ENCODE measurements around the gene EMSY.

EMSY gene

GRCh38 chr11:76526878-76527277, 82.1 kb downstream of the EMSY start:
- no peak for DNase-seq (ENCODE audit: insufficient read length)
- TF ChIP-seq TAF1 (IDR thresholded peaks at IDR 0.05; ENCODE audit: borderline replicate concordance, low read depth, low read length) (no peak), POLR2A (IDR thresholded peaks at IDR 0.05; ENCODE audit: low read depth, low read length) (no peak), POLR2AphosphoS5 (IDR thresholded peaks at IDR 0.05; ENCODE audit: low read depth, low read length) (no peak)
- FAIRE-seq = no peak

DNA sequence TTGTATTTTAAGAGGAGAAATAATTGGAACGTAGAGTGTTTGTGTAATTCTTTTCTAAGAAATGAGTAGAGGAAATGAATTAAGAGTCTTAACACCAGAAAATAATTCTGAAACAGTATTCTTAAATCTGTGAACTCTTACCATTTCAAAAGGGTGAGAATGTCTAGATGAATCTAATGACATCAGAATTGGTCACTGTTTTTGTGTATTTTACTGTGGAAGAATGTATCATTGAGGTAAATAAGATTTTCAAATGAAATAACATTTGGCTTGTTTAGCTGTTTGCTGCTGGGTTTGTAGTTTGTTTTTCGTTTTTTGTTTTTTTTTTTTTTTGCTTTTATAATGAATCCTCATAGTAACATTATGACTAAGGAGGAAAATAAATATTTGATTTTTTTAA, 97.6 kb downstream of the EMSY start:
- TF ChIP-seq POLR2AphosphoS5 (IDR thresholded peaks at IDR 0.05; ENCODE audit: low read depth, low read length) (no peak), POLR2A (IDR thresholded peaks at IDR 0.05; ENCODE audit: low read depth, low read length) (no peak), TAF1 (IDR thresholded peaks at IDR 0.05; ENCODE audit: borderline replicate concordance, low read depth, low read length) (no peak)
- FAIRE-seq = no peak
- DNase-seq (ENCODE audit: insufficient read length) = no peak

DNA sequence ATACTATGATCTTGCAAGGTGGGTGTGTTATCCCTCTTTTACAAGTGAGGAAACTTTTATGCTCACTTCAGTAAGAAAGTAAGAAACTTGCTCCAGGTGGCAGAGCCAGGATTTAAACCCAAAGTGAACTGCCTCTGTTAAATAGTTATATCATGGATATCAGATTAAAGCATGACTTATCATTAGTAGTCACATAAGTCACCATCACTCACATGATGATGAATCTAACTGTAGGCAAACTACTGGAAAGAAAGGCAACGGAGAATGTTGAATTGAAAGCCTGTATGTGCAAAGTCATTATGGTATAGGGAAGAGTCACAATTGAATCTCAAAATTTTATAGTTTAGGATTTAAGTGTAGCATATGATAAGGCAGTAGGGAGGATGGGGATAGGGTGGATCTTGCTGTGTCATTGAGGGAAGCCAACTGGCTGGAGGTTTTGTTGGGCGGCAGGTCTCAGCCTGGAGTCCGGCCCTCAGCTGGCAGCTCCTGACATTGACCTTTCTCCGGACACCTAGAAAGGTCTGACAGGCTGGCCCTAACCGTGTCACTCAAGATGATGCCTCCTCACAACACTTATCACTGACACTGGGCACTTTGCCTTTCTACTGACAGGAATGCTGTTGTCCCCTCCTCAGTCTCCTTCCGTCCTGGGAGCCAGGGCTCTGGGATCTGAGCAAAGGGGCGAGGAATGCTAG, 98.3 kb downstream of the EMSY start:
- FAIRE-seq (no peak), DNase-seq (ENCODE audit: insufficient read length) (no peak)
- TF ChIP-seq TAF1 (IDR thresholded peaks at IDR 0.05; ENCODE audit: borderline replicate concordance, low read depth, low read length) = no peak
- TF ChIP-seq POLR2AphosphoS5 (IDR thresholded peaks at IDR 0.05; ENCODE audit: low read depth, low read length) = no peak
- TF ChIP-seq POLR2A (IDR thresholded peaks at IDR 0.05; ENCODE audit: low read depth, low read length) = no peak

DNA sequence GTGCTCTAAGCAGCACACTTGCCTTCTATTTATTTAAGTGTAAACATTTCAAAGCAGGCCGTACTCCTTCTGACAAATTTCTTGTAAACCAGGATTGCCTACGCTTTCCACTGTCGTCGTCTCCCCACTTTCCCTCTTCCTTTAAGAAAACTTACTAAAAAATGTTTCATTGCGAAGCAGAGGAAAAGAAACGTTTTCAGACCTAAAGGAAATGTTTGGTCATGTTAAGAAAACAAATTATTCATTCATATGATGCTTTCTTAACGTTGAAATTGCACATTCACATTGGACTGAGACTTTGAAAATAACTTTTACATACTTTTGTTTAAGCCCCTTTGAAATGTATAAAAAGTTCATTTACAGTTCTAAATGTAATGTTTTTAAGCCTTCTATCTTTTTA, 106.0 kb downstream of the EMSY start:
- TF ChIP-seq POLR2A (IDR thresholded peaks at IDR 0.05; ENCODE audit: low read depth, low read length) = no peak
- TF ChIP-seq POLR2AphosphoS5 (IDR thresholded peaks at IDR 0.05; ENCODE audit: low read depth, low read length) = no peak
- TF ChIP-seq TAF1 (IDR thresholded peaks at IDR 0.05; ENCODE audit: borderline replicate concordance, low read depth, low read length) = no peak
- no peak for FAIRE-seq
- DNase-seq (ENCODE audit: insufficient read length) = no peak

- FAIRE-seq (no peak), DNase-seq (ENCODE audit: insufficient read length) (no peak)
- no peak for TF ChIP-seq POLR2A (IDR thresholded peaks at IDR 0.05; ENCODE audit: low read depth, low read length)
- TF ChIP-seq POLR2AphosphoS5 (IDR thresholded peaks at IDR 0.05; ENCODE audit: low read depth, low read length) = no peak
- TF ChIP-seq TAF1 (IDR thresholded peaks at IDR 0.05; ENCODE audit: borderline replicate concordance, low read depth, low read length) = no peak
These were observed 106.6 kb downstream of the EMSY start for GRCh38 chr11:76551400-76551799.

GRCh38 chr11:76552987-76553386, 108.2 kb downstream of the EMSY start:
- no peak for TF ChIP-seq POLR2A (IDR thresholded peaks at IDR 0.05; ENCODE audit: low read depth, low read length)
- no peak for TF ChIP-seq POLR2AphosphoS5 (IDR thresholded peaks at IDR 0.05; ENCODE audit: low read depth, low read length)
- TF ChIP-seq TAF1 (IDR thresholded peaks at IDR 0.05; ENCODE audit: borderline replicate concordance, low read depth, low read length) = no peak
- DNase-seq (ENCODE audit: insufficient read length) (no peak), FAIRE-seq (peak; percentile 30)

DNA sequence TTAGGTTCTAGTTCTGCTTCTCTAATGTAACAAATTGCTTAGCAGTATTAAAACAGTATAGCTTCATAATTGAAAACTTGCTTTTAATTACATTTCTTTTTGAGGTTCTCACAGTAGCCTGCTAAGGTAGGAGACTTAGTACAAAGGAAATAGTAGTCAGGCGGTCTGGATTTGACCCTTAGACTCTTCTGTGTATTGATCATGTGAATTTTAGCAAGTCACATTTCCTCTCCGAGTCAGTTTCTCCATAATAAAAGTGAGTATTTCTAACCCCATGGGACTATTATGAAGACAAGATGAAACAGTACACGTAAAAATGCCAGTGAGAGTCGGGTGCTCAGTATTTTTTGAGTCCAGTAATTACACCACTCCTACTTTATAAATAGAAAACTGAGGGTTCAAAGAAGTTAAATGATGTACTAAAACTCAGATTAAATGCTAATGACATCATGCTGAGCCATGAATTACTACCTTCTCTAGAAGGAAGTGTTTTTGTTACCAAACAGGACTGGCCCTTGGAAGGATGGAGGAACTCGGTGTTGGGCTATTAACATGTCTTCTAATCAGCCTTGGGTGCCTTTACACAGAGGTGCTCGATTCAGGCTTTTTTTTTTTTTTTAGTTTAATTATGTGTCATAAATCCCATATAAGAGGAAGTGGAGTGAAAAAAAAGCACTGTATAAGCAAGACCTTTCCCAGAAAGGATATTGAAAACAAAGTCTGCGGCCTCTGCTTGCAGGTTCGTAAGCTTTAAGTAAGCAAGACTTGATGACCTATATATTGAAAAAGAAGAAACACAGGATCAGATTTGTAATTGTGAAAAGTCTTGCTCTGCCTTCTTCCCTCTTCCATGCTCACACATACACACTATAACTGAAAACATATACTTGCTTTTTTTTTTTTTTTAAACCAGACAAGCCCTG, 109.0 kb downstream of the EMSY start:
- FAIRE-seq (no peak), DNase-seq (ENCODE audit: insufficient read length) (no peak)
- TF ChIP-seq POLR2A (IDR thresholded peaks at IDR 0.05; ENCODE audit: low read depth, low read length) (no peak), POLR2AphosphoS5 (IDR thresholded peaks at IDR 0.05; ENCODE audit: low read depth, low read length) (no peak), TAF1 (IDR thresholded peaks at IDR 0.05; ENCODE audit: borderline replicate concordance, low read depth, low read length) (no peak)

- TF ChIP-seq POLR2AphosphoS5 (IDR thresholded peaks at IDR 0.05; ENCODE audit: low read depth, low read length) (no peak), POLR2A (IDR thresholded peaks at IDR 0.05; ENCODE audit: low read depth, low read length) (no peak), TAF1 (IDR thresholded peaks at IDR 0.05; ENCODE audit: borderline replicate concordance, low read depth, low read length) (no peak)
- DNase-seq (ENCODE audit: insufficient read length) (no peak), FAIRE-seq (no peak)
These were observed 109.9 kb downstream of the EMSY start for GRCh38 chr11:76554767-76555166.

- TF ChIP-seq POLR2A (IDR thresholded peaks at IDR 0.05; ENCODE audit: low read depth, low read length) (no peak), POLR2AphosphoS5 (IDR thresholded peaks at IDR 0.05; ENCODE audit: low read depth, low read length) (no peak), TAF1 (IDR thresholded peaks at IDR 0.05; ENCODE audit: borderline replicate concordance, low read depth, low read length) (no peak)
- FAIRE-seq (no peak), DNase-seq (ENCODE audit: insufficient read length) (no peak)
These were observed 112.6 kb downstream of the EMSY start for GRCh38 chr11:76557466-76557865.

DNA sequence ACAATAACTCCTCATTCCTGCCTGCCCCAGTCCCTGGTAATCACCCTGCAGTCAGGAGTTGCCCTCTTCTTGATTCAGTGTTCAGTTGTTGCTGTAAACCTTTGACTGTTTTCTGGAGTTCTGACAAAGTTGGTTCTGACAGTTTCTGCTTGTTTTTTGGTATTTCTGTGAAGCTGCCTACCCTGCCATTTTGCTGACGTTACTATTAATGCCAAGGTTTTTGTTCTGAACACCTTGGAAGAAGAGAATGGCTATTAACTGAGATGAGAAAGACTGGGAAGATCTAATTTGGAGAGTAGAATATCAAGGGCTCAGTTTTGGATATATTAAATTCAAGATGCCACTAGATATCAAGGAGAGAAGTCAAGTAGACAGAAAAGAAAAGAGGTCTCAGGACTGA, 113.7 kb downstream of the EMSY start:
- FAIRE-seq (no peak), DNase-seq (ENCODE audit: insufficient read length) (no peak)
- TF ChIP-seq TAF1 (IDR thresholded peaks at IDR 0.05; ENCODE audit: borderline replicate concordance, low read depth, low read length) (no peak), POLR2A (IDR thresholded peaks at IDR 0.05; ENCODE audit: low read depth, low read length) (no peak), POLR2AphosphoS5 (IDR thresholded peaks at IDR 0.05; ENCODE audit: low read depth, low read length) (no peak)

DNA sequence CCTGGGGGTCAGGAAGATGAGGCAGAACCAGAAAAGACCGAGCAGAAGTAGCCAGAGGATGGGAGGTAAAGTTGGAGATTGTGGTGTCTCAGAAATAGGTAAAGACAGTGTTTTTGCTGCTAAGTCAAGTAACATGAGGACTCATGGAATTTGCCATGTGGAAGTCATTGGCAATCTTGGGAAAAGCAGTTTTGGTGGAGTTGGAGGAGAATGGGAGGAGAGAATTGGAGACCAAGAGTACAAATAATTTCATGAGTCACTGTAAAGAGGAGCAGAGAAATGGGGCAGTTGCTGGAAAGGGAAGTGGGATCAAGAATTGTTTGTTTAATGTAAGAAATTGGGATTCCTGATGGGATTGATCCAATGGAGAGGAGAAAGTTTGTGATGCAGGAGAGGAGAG, 114.1 kb downstream of the EMSY start:
- DNase-seq (ENCODE audit: insufficient read length) (no peak), FAIRE-seq (no peak)
- no peak for TF ChIP-seq TAF1 (IDR thresholded peaks at IDR 0.05; ENCODE audit: borderline replicate concordance, low read depth, low read length)
- TF ChIP-seq POLR2A (IDR thresholded peaks at IDR 0.05; ENCODE audit: low read depth, low read length) = no peak
- no peak for TF ChIP-seq POLR2AphosphoS5 (IDR thresholded peaks at IDR 0.05; ENCODE audit: low read depth, low read length)

GRCh38 chr11:76559346-76559745, 114.5 kb downstream of the EMSY start:
- DNase-seq (ENCODE audit: insufficient read length) = no peak
- FAIRE-seq = no peak
- TF ChIP-seq POLR2AphosphoS5 (IDR thresholded peaks at IDR 0.05; ENCODE audit: low read depth, low read length) = no peak
- no peak for TF ChIP-seq POLR2A (IDR thresholded peaks at IDR 0.05; ENCODE audit: low read depth, low read length)

Measured in GM12892 (cell line).